Smooth muscle cell (in vitro differentiated cells): ENCODE measurements around the gene TMEM245. TPM values are rescaled to one million over a fixed set of nuclear protein-coding genes. Genes with fewer than 3 reads are reported as not detected.

Source experiments
- DNase-seq: peaks from one replicate; lab custom pipeline; 2025; ENCODE audit not compliant: unreplicated experiment; lab: John Stamatoyannopoulos, UW
- H2AFZ ChIP-seq: fragments of 200-600 bp; sonication (generic); 2 replicates; pipeline ENCODE4 v1.6.0; 2016; ENCODE audit warnings: antibody characterized with exemption, low read depth, mild to moderate bottlenecking
- H3F3A ChIP-seq: fragments of 200-600 bp; sonication (generic); 2 replicates; pipeline ENCODE4 v1.6.0; 2017; ENCODE audit warnings: antibody characterized with exemption, low read depth
- H3K27ac ChIP-seq: fragments of 200-600 bp; sonication (generic); 2 replicates; pipeline ENCODE4 v1.5.1; 2016; ENCODE audit warnings: low read depth, mild to moderate bottlenecking
- H3K27me3 ChIP-seq: fragments of 200-600 bp; sonication (generic); 2 replicates; pipeline ENCODE4 v1.6.1; 2016; ENCODE audit warnings: low read depth, mild to moderate bottlenecking
- H3K36me3 ChIP-seq: fragments of 200-600 bp; sonication (generic); 2 replicates; pipeline ENCODE4 v1.5.1; 2016; ENCODE audit warnings: low read depth
- H3K4me1 ChIP-seq: fragments of 200-600 bp; sonication (generic); 2 replicates; pipeline ENCODE4 v1.5.1; 2016; ENCODE audit warnings: low read depth
- H3K4me2 ChIP-seq: fragments of 200-600 bp; sonication (generic); 2 replicates; pipeline ENCODE4 v1.6.0; 2016; ENCODE audit warnings: mild to moderate bottlenecking
- H3K4me3 ChIP-seq: fragments of 200-600 bp; sonication (generic); 2 replicates; pipeline ENCODE4 v1.5.1; 2016; ENCODE audit warnings: mild to moderate bottlenecking
- H3K79me2 ChIP-seq: fragments of 200-600 bp; sonication (generic); 2 replicates; pipeline ENCODE4 v1.6.0; 2016; ENCODE audit warnings: low read depth, mild to moderate bottlenecking
- H3K9ac ChIP-seq: fragments of 200-600 bp; sonication (generic); 2 replicates; pipeline ENCODE4 v1.6.0; 2016; ENCODE audit warnings: low read depth
- H3K9me3 ChIP-seq: fragments of 200-600 bp; sonication (generic); replicated peaks from 2 replicates; pipeline ENCODE4 v1.5.1; 2016; ENCODE audit warnings: low read depth
- H4K20me1 ChIP-seq: fragments of 200-600 bp; sonication (generic); 2 replicates; pipeline ENCODE4 v1.6.0; 2016; ENCODE audit warnings: low read depth
- CTCF ChIP-seq: fragments of 200-600 bp; sonication (generic); IDR thresholded peaks from 2 replicates; pipeline ENCODE4 v1.5.1; 2017; ENCODE audit warnings: borderline replicate concordance, mild to moderate bottlenecking, antibody characterized with exemption; ENCODE audit not compliant: insufficient read depth, poor library complexity, severe bottlenecking
- WGBS: methylation state at CpG from one replicate; pipeline ENCODE4 v1.1.7; 2016; ENCODE audit warnings: low lambda C conversion rate; 5-methylcytosine and 5-hydroxymethylcytosine counted together
- polyA plus RNA-seq: library from polyadenylated mRNA; unstranded; fragments of >200 nt; fragmentation: Nextera tagmentation; extraction: Ambion mirVana; gene quantifications from 2 replicates; pipeline ENCODE4 v1.2.1, GENCODE V29; 2016
- total RNA-seq: library from RNA; depleted of rRNA; stranded (reverse); fragments of >200 nt; gene quantifications from 2 replicates; pipeline ENCODE4 v1.2.3, GENCODE V29; 2014

The TMEM245 gene
- total and polyA plus RNA-seq, 2 experiments from 2014 or later = 16.3 to 39.7 TPM

- Histone ChIP-seq H3K27ac (no peak overlapping the region), H3K9ac (no peak overlapping the region), H3K9me3 (no peaks in the 10 kb centered on the region), H3K27me3 (no peaks in the 10 kb centered on the region), H3K4me2 (no peak overlapping the region), H3K4me1 (peaks cover 8% of the 10 kb centered on the region), H2AFZ (no peak overlapping the region), H4K20me1 (peaks cover 3% of the 10 kb centered on the region), H3F3A (no peaks in the 10 kb centered on the region), H3K79me2 (peaks cover 4% of the 10 kb centered on the region), H3K4me3 (no peak overlapping the region), H3K36me3 (no peaks in the 10 kb centered on the region)
- DNase-seq = no peak
- no peak for TF ChIP-seq CTCF
- WGBS = 98% methylated on average over 3 of the region's 3 CpGs
Measured at GRCh38 chr9:109031241-109031640, 88.5 kb downstream of the TMEM245 start.

GRCh38 chr9:109030426-109030825, 89.3 kb downstream of the TMEM245 start:
- Histone ChIP-seq H3K4me3 (no peak overlapping the region), H3K4me1 (peaks cover 15% of the 10 kb centered on the region), H3K9ac (no peak overlapping the region), H4K20me1 (peaks cover 3% of the 10 kb centered on the region), H3K79me2 (peaks cover 4% of the 10 kb centered on the region), H3K27ac (no peak overlapping the region), H2AFZ (no peak overlapping the region), H3F3A (no peaks in the 10 kb centered on the region), H3K9me3 (no peaks in the 10 kb centered on the region), H3K27me3 (no peaks in the 10 kb centered on the region), H3K4me2 (no peak overlapping the region), H3K36me3 (no peaks in the 10 kb centered on the region)
- WGBS = 97% methylated on average over 4 of the region's 4 CpGs
- no peak for DNase-seq
- no peak for TF ChIP-seq CTCF

DNA sequence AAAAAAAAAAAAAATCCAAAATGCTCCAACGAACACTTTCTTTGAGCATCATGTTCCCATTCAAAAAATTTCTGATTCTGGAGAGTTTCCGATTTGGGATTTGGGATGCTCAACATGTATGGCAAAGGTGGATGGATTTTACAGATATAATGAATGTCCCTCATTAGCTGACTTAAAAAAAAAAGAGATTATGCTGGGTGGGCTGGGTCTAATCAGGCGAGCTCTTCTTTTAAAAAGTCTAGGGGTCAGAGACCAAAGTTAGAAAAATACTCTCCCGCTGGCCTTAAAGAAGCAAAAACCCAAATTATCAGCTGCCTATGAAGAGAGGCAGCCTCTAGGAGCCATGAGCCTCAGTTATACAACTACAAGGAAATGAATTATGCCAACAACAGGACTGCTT, 91.3 kb downstream of the TMEM245 start:
- H4K20me1 ChIP-seq = peaks cover 10% of the 10 kb centered on the region
- no peaks in the 10 kb centered on the region for H3F3A ChIP-seq
- H3K4me1 ChIP-seq = peaks cover 15% of the 10 kb centered on the region
- H3K79me2 ChIP-seq = peaks cover 4% of the 10 kb centered on the region
- H3K27me3 ChIP-seq = no peaks in the 10 kb centered on the region
- H3K36me3 ChIP-seq = no peaks in the 10 kb centered on the region
- no peak for DNase-seq
- H3K27ac ChIP-seq = no peak overlapping the region
- H3K4me2 ChIP-seq = no peak overlapping the region
- no peak overlapping the region for H2AFZ ChIP-seq
- no peak for TF ChIP-seq CTCF
- WGBS = 93% methylated on average over 4 of the region's 4 CpGs
- no peak overlapping the region for H3K9ac ChIP-seq
- no peaks in the 10 kb centered on the region for H3K9me3 ChIP-seq
- H3K4me3 ChIP-seq = no peak overlapping the region

- Histone ChIP-seq H3K27ac (no peak overlapping the region), H3F3A (no peaks in the 10 kb centered on the region), H3K79me2 (peaks cover 4% of the 10 kb centered on the region), H3K4me1 (peaks cover 15% of the 10 kb centered on the region), H3K4me2 (no peak overlapping the region), H4K20me1 (peaks cover 16% of the 10 kb centered on the region), H2AFZ (no peak overlapping the region), H3K9ac (no peak overlapping the region), H3K9me3 (no peaks in the 10 kb centered on the region), H3K36me3 (no peaks in the 10 kb centered on the region), H3K4me3 (no peak overlapping the region), H3K27me3 (no peaks in the 10 kb centered on the region)
- WGBS = 71% methylated on average over 2 of the region's 2 CpGs
- no peak for TF ChIP-seq CTCF
- no peak for DNase-seq
Measured at GRCh38 chr9:109027176-109027575, 92.6 kb downstream of the TMEM245 start.
